ENCODE data around the gene IL17C. TPM values are rescaled to one million over a fixed set of nuclear protein-coding genes. Genes with fewer than 3 reads are reported as not detected.
"Not testable (repeated sequence)": the region's sequence is repeated elsewhere in the genome, so short reads cannot be mapped to it uniquely, and the experiment has no call there.

IL17C gene
- not detected for total RNA-seq

- DNase-seq (ENCODE audit: low spot score): no peak
These were observed at the start of gene IL17C for GRCh38 chr16:88638323-88639230. Gene IL17C, plus strand, starts transcription at chr16:88638572. Its CDS starts 70 bp downstream, at chr16:88638642.

- DNase-seq (ENCODE audit: low spot score): no peak
These were observed 49.6 kb upstream of the IL17C start for GRCh38 chr16:88588754-88589153.

- DNase-seq (ENCODE audit: low spot score): no peak
These were observed 48.9 kb upstream of the IL17C start for GRCh38 chr16:88589441-88589840.

GRCh38 chr16:88591577-88592021, 46.8 kb upstream of the IL17C start:
- DNase-seq (ENCODE audit: low spot score): no peak

GRCh38 chr16:88593061-88593460, 45.3 kb upstream of the IL17C start:
- no peak for DNase-seq (ENCODE audit: low spot score)

GRCh38 chr16:88593489-88593888, 44.9 kb upstream of the IL17C start:
- no peak for DNase-seq (ENCODE audit: low spot score)

- DNase-seq (ENCODE audit: low spot score): no peak
These were observed 44.5 kb upstream of the IL17C start for GRCh38 chr16:88593910-88594309.

GRCh38 chr16:88595101-88595500, 43.3 kb upstream of the IL17C start:
- no peak for DNase-seq (ENCODE audit: low spot score)

- DNase-seq (ENCODE audit: low spot score): no peak
These were observed 42.5 kb upstream of the IL17C start for GRCh38 chr16:88595921-88596320.

GRCh38 chr16:88596483-88596882, 41.9 kb upstream of the IL17C start:
- DNase-seq (ENCODE audit: low spot score): no peak

GRCh38 chr16:88597856-88598491, 40.4 kb upstream of the IL17C start:
- DNase-seq (ENCODE audit: low spot score): no peak

GRCh38 chr16:88599092-88599733, 39.2 kb upstream of the IL17C start:
- DNase-seq (ENCODE audit: low spot score): peak; percentile 61

- DNase-seq (ENCODE audit: low spot score): no peak
These were observed 38.4 kb upstream of the IL17C start for GRCh38 chr16:88599825-88600538.

- DNase-seq (ENCODE audit: low spot score): no peak
These were observed 37.9 kb upstream of the IL17C start for GRCh38 chr16:88600539-88600896.

GRCh38 chr16:88601313-88602036, 36.9 kb upstream of the IL17C start:
- DNase-seq (ENCODE audit: low spot score): no peak

GRCh38 chr16:88602091-88602490, 36.3 kb upstream of the IL17C start:
- DNase-seq (ENCODE audit: low spot score): no peak

GRCh38 chr16:88605186-88606147, 32.9 kb upstream of the IL17C start:
- no peak for DNase-seq (ENCODE audit: low spot score)

- DNase-seq (ENCODE audit: low spot score): no peak
These were observed 32.1 kb upstream of the IL17C start for GRCh38 chr16:88606148-88606757.

GRCh38 chr16:88608076-88608475, 30.3 kb upstream of the IL17C start:
- DNase-seq (ENCODE audit: low spot score): no peak

- not testable (repeated sequence) for DNase-seq (ENCODE audit: low spot score)
These were observed 28.9 kb upstream of the IL17C start for GRCh38 chr16:88609426-88609825.

Measured in ureter (tissue), 1 donor.